ENCODE measurements around the gene GJA9.
"Not testable (repeated sequence)": the region's sequence is repeated elsewhere in the genome, so short reads cannot be mapped to it uniquely, and the experiment has no call there.

GJA9 gene

GRCh38 chr1:38873027-38873969, 8.1 kb downstream of the GJA9 start, which contains the start of gene MYCBP:
TSS of gene MYCBP (minus strand) at chr1:38873348. CDS start at chr1:38873305, 43 bp downstream.
- peak; percentile 92 to 96 (median 95) for DNase-seq

GRCh38 chr1:38872401-38873026, 8.9 kb downstream of the GJA9 start:
- peak in 2 of 6 experiments; percentile 32 to 43 for DNase-seq

GRCh38 chr1:38870996-38871395, 10.4 kb downstream of the GJA9 start:
- DNase-seq, result no peak

GRCh38 chr1:38867208-38867607, 14.2 kb downstream of the GJA9 start:
- no peak for DNase-seq

GRCh38 chr1:38865112-38865715, 16.2 kb downstream of the GJA9 start:
- no peak for DNase-seq

- DNase-seq, result no peak
These were observed 21.0 kb downstream of the GJA9 start for GRCh38 chr1:38860454-38860795.

GRCh38 chr1:38859561-38860453, 21.6 kb downstream of the GJA9 start, which contains the start of gene RRAGC:
TSS of gene RRAGC (minus strand) at chr1:38859772. CDS start at chr1:38859646, 126 bp downstream.
- peak; percentile 93 to 98 (median 94) for DNase-seq

- DNase-seq, result peak in 3 of 6 experiments; percentile 24 to 47 (median 34)
These were observed 22.4 kb downstream of the GJA9 start for GRCh38 chr1:38858833-38859560.

GRCh38 chr1:38852780-38853179, 28.6 kb downstream of the GJA9 start:
- no peak for DNase-seq

GRCh38 chr1:38848071-38848470, 33.3 kb downstream of the GJA9 start:
- no peak for DNase-seq

- DNase-seq, result no peak
These were observed 35.2 kb downstream of the GJA9 start for GRCh38 chr1:38846210-38846609.

- not testable (repeated sequence) for DNase-seq
These were observed 36.3 kb downstream of the GJA9 start for GRCh38 chr1:38845088-38845487.

GRCh38 chr1:38840281-38840680, 41.1 kb downstream of the GJA9 start:
- no peak for DNase-seq

- no peak for DNase-seq
These were observed 42.0 kb downstream of the GJA9 start for GRCh38 chr1:38839363-38839762.

- not testable (repeated sequence) for DNase-seq
These were observed 45.1 kb downstream of the GJA9 start for GRCh38 chr1:38836316-38836715.

GRCh38 chr1:38834937-38835827, 46.2 kb downstream of the GJA9 start:
- peak in 5 of 6 experiments; percentile 24 to 78 (median 60) for DNase-seq

GRCh38 chr1:38834221-38834782, 47.1 kb downstream of the GJA9 start:
- no peak for DNase-seq

GRCh38 chr1:38833146-38833545, 48.2 kb downstream of the GJA9 start:
- DNase-seq, result no peak

GRCh38 chr1:38832370-38832734, 49.0 kb downstream of the GJA9 start:
- DNase-seq, result no peak

- no peak for DNase-seq
These were observed 49.5 kb downstream of the GJA9 start for GRCh38 chr1:38831731-38832369.
